Fibroblast of skin of right biceps (primary cell): ENCODE results near the gene NTSR1.

ENCODE experiments used
- DNase-seq: peaks from one replicate; pipeline ENCODE4 v3.0.0-alpha.2; 2013

Gene NTSR1

DNA sequence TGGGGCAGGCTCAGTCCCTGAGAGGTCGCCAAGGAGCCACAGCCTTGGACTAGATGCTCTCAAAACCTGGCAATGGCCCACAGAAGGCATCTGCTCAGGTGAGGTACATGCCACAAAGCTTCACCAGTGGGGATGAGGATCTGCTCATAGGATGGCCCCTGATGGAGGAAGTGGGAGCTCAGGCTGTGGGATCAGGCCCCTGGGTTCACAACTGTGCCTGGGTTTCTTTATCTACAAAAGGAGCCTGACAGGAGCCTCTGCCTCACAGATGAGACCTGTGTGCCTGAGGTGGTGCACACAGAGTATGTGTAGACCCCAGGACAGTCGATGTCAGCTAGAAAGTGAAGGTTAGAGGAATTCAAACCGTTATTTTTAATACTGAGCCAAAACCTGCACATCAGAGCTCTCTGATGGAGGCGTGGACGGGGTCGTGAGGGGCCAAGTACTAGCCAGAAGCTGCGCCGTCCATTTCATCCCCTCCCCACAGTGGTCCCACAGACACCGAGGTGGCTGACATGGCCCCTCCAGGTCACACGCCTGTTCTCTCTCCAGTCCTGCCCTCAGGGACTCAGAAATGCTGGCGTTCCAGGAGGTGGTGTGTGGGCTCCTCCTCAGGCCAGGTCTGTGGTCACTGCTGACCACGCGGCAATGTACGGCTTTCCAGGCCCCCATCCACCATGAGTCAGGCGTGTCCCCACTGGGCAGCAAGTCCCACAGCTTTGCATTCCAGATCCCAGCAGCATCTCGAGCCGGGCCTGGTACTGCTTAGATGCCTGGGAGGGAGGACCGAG, 33.3 kb downstream of the NTSR1 start:
- DNase-seq, result no peak

DNA sequence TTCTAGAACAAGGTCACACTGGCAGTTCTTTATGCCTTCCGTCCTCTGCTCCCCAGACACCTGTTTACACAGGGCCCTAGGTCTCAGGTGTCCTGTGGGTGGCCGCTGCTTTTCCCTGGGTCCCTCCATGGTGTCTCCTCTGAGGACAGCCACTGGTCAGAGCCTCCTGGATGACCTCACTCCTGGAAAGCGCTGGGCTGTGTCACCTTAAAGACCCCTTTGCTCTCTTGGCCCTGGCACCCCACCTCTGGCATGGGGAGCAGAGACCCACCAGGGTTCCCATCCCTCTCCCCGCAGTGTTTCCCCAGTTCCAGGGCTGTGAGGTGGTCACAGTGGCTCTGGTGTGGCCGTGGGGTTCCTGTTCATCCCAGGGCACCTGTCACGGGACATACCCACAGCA, 33.9 kb downstream of the NTSR1 start:
- no peak for DNase-seq

DNA sequence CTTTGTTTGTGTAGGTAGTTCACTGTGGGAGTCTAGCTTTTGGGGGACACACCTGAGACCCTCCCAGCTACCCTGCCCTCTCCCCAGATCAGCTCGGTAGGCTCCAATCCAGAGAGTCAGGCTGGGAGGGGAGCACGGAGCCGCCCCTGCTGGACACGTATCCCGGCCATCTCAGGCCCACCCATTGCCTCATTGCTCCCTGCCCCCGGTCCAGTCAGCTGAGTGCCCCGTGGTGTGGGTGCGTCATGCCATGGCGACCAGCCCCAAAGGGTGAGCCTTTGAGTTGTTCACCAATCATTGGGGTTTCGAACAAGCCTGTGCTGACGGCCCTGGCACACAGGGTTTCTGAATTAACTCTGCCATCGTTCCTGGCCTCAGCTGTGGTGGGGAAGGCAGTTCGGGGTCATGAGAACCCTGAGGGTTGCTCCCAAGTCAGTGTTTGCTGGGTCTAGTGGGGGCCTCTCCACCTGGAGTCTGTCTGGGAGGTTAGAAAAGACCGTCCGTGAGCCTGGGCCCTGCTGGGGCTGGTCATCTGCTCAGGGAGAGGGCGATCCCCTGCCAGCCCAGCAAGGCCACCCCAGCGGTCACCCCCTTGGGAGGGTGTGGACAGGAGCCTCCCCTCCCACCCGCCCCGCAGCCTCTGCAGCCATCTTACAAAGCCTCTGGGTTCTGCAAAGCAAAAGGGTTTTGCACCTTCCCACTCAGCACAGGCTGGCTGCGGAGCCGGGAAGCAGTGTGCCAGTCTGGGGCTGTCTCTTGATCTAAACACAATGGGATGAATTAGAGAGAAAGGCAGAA, 34.5 kb downstream of the NTSR1 start:
- no peak for DNase-seq

DNA sequence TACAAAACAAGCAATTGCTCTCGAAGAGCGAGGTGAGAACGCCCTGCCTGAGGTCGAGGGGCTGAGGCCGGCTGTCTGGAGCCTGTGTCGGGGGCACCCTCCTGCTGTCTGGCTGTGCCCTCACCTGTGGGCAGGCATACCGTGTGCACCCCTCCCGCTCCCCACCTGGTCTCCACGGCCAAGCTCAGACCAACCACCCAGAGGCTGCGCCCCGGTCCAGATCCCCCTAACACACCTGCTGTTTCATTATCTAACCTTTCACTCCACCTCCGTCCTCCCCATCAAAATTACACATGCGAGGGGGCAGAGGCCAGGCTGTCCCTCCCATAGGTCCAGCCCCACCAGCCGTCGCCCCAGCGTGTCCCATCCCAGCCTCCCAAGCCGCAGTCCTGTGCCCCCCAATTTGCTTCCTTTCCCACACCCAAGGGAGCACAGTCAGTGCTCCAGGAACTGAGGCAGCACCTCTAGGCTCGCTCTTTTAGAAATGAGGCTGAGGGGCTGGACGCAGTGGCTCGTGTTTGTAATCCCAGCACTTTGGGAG, 35.2 kb downstream of the NTSR1 start:
- DNase-seq, result no peak

DNA sequence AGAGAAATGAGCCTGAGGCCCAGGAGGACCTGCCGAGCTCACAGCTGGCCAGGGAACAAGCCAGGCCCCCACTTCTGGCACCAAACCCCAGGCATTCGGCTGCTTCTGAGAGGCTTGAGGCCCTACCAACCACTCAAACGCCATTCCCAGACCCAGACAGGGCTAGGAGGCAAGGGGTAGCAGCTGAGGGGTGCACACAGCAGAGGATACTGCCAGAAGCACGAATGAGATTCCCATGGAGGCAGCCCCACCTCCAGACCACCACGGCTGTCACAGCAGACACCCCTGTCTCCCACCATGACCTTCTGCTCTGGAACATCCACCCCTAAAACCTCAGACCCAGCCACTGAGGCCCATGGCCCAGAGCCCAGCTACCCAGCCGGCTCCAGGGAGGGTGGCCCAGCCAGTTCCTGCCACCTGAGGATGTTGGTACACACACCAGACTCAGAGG, 36.1 kb downstream of the NTSR1 start:
- DNase-seq, result no peak

DNA sequence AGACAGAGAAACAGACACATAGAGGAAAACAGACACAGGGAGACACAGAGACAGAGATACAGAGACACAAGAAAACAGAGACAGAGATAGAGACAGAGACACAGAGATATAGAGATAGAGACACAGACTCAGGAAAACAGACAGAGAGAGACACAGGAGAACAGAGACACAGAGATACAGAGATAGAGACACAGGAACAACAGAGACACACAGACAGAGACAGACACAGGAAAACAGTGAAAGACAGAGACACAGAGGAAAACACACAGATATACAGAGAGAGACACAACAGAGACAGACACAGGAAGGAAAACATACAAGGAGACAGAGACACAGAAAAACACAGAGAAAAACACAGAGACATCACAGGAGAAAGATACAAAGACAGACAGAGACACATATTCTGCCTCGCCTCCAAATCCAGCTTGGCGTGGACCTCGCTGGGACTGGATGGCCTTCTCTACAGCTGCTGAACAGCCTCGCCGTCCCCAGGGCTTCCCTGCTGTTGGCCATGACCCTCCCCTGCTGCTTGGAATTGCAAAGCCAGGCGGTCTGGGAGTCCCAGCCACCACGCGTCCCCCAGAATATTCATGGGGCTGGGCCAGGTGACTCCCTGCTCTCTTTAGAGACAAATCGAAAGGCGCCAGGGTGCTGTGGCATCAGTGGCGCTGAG, 36.8 kb downstream of the NTSR1 start:
- no peak for DNase-seq

DNA sequence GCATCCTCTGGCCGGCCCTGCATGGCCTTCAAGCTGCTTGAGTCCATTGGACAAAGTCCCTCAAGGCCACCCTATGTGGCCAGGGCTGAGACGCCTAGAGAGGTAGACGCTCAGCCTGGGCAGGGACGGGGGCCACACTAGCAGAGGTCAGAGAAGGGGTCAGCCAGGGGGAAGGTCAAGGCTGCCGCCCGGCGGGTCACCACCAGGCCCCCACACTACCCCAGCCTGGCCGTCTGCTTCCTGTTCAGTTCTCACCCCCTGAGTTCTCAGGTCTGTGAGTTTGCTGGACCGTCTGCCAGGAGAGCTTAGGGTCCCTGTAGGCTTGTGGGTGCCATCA, 37.3 kb downstream of the NTSR1 start:
- DNase-seq, result no peak

DNA sequence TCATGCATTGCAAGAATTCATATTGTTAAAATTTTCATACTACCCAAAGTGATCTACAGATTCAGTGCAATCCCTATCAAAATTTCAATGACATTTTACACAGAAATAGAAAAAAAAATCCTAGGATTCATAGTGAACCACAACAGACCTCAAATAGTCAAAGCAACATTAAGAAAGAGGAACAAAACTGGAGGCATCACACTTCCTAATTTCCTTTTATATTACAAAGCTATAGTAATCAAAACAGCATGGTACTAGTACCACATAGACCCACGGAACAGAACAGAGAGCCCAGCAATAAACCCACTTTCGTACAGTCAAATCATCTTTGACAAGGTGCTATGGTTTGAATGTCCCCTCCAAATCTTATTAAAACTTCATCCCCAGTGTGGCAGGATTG, 39.7 kb downstream of the NTSR1 start:
- DNase-seq, result no peak

DNA sequence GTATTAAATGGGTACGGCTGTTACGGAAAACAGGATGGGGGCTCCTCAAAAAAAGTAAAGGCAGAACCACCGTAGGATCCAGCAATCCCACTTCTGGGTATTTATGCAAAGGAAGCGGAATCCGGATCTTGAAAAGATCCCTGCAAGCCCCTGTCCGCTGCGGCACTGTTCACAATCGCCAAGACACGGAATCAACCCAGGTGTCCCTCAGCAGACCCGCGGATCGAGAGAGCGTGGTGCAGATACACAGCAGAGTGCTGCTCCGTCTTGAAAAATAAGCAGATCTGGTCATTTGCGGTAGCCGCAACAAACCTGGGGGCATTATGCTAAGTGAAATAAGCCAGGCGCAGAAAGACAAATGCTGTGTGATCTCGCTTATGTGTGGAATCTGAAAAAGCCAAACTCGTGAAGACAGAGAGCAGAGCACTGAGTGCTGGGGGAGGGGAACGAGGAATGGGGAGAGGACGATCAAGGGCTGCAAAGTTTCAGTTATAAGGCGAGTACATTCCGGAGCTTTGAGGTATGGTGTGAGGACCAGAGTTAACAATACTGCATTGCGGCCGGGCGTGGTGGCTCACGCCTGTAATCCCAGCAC, 41.3 kb downstream of the NTSR1 start:
- DNase-seq, result no peak

DNA sequence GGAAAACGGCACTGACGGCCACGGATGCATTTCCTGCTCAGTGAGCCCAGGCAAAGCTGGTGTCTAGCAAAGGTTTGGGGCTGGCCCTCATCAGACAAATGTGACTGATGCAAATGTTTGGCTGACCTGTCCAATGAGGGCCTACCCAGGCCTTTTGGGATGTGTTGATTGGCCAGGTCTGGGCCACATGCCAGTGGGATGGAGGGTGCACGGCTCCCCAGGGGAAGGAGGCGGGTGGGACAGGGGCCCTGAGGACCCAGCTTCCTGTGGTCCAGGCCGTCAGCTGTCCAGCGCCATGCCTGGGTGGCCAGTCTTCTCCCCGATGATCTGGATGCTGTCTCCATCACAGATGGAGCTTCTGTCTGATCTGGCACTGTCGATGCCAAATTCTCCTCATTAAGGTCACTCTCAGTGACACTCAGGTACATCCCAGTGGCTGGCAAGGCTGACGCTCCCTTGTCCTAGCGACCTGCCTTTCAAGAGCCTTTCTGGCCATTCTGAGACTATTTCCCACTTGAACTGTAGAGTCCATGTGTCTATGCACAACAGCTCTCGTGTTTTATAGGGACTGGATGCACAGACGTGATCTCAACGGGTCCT, 43.0 kb downstream of the NTSR1 start:
- DNase-seq, result no peak

DNA sequence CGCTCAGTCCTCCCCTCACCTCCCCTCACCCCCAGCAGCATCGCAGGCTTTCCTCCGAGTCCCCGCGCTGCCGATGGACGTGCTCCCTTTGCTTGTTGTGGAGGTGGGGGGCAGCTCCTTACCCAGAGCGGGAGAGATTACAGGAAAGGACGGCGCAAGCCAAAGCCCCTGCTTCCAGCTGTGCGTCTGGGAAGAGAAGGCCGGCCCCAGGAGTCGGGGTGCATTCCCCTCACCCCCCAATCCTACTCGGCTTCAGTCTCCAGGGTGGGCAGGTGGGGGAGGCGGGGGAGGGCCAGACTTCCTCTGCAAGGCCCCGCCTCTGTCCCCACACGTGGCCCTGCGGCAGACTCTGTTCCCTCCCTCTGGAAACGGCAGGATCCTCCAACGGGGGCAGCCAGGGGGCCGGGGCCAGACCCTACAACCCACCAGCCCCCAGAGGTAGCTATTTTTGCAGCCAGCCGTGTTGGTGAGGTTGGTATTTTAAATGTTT, 43.6 kb downstream of the NTSR1 start:
- no peak for DNase-seq

DNA sequence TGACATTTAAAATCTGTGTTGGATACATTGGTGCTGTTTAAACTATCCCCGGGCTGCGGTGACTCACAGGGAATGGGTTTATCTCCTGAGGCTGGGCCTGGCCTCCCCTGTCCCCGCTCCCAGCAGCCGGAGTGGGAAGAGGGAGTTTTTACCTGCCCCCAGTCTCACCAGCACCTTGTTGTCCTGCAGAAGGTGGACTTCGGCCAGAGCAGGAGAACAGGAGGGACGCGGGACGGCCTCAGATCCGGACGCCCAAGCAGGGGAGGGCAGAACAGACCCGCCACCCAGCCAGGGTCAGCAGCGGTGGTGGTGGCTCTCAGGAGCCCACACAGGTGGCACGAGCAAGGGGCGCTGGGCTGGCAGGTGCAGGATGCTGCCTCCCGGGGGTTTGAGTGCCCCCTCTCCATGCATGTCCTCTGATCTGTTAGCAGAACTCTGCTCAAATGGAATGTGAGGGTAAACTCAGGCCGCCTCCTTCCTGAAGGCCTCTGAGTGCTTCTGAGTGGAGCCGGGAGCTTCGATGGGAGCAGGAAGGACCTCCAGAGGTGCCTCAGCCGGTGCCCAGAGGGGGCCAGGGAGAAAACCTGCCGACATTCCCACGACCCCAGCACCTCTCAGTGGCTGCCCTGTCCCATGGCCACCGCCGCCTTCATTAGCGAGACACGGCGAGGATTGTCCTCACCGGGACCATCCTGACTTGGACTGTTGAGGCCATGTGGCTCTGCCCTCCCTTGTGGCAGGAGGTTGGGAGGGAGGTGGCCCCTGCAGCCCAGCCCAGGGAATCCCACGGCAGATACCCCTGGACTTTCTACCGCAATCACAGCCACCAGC, 44.2 kb downstream of the NTSR1 start:
- DNase-seq, result peak; percentile 28

DNA sequence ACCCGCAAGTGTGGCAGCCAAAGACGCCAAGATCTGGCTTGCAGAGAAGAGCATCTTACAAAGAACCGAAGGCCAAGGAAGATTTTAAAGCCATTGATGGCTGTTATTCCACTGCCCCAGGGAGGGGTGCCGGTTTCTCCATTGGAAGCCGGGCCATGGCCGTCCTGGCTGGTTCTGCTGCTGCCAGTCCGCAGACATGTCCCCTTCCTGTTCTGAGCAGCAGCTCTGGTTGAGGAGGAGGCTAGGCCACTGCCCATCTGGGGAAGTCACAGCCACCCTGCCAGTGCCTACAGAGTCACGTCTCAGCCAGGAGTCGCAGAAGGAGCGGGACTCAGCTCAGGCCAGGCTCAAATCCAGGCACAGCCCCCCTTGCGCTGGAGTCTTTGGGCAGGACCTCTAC, 45.0 kb downstream of the NTSR1 start:
- no peak for DNase-seq

DNA sequence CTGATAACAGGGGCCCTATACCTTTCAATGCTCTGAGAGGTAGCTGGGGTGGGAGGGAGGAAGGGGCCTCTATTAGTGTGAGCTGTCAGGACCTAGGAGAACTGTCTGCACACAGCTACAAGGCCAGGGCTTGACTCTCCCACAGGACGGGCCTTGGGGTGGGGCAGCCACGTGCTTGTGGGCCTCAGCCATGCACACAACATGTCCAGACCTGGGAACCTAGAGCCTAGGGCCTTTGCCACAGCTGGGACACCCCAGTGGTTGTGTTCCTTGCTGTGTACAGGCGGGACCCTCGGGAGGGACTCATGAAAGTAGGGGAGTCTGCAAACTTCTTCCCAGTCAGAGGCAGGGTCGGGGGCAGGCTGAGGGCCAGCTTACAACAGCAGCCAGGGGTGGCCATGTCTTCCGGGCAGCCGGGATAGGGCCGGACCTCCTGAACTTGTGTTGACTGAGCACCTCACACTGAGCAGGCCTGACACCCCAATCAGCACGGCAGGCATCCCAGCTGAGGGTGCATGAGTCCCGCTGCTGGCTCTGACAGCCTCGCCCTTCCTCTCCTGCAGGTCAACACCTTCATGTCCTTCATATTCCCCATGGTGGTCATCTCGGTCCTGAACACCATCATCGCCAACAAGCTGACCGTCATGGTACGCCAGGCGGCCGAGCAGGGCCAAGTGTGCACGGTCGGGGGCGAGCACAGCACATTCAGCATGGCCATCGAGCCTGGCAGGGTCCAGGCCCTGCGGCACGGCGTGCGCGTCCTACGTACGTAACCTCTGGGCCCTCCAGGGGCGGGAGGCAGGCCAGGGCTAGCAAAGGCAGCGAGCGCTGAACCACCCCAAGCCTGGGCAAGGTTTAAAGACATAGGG, 45.7 kb downstream of the NTSR1 start:
- DNase-seq, result no peak

DNA sequence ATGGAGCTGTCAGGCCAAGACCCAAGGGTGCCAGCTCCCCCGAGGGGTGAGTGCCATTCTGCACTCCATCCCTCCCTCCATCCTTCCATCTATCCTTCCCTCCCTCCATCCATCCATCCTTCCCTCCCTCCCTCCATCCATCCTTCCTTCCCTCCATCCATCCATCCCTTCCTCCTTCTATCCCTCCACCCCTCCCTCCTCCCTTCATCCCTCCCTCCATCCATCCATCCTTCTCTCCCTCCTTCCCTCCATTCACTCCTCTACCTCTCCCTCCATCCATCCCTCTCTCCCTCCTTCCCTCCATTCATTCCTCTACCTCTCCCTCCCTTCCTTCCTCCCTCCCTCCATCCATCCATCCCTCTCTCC, 46.3 kb downstream of the NTSR1 start:
- no peak for DNase-seq

DNA sequence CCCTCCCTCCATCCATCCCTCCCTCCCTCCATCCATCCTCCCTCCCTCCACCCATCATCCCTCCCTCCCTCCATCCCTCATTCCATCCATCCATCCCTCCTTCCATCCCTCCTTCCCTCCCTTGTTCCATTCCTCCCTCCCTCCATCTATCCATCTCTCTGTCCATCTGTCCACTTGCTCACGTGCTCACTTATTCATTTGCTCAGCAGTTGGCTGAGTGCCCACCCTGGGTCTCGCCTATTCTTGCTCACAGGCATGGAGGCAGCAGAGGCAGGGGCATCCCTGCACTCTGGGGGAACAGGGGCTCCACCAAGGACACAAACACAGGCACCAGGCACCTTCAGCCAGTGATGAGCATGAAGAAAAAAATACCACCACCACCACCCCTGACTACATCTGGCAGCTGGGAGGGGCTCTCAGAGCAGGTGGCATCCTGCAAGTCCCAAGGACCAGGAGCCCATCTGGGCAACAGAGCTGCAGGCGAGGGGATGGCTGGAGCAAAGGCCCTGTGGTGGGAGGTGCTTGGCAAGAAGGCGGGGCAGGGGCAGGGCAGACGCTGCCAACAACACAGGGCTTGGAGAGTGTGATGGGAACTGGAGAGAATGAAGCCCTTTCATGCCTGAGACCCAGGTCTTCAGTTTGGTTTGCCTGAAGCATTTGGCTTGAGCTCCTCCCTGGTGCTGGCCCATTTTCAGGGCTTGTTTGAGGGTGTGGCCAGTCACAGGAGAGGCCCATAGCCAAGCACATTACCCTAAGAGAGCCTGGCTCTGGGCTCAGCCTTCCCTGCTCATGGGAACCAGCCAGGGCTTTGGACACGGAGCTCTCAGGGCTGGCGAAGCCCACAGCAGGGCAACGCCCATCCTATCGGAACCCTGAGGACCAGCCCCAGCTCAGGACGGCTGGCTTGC, 47.4 kb downstream of the NTSR1 start:
- no peak for DNase-seq

DNA sequence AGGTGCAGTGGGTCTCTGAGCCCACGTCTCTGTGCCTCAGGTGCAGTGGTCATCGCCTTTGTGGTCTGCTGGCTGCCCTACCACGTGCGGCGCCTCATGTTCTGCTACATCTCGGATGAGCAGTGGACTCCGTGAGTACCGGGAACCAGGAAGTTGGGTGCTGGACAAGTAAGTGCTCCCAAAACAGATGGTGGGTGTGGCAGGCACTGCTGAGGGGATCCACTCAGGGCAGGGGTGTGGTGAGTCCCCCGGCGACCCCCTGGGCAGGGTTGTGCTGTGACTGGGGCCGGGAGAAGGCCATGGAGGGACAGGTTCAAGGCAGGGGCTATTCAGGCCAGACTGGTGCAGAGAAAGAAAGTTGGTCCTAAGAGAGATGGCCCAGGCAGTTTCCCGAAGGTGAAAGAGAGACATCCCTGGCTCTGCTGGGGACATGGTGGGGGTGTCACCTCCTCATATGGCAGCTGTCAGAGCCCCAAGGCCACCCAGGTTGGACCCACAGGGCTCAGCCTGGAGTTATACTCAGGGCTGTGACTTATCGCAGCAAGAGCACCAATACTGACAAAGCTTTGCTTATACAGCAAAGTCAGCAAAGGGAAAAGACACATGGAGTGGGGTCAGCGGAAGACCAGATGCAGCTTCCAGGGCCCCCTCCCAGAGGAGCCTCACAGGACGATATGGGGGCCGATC, 49.7 kb downstream of the NTSR1 start:
- DNase-seq, result no peak

DNA sequence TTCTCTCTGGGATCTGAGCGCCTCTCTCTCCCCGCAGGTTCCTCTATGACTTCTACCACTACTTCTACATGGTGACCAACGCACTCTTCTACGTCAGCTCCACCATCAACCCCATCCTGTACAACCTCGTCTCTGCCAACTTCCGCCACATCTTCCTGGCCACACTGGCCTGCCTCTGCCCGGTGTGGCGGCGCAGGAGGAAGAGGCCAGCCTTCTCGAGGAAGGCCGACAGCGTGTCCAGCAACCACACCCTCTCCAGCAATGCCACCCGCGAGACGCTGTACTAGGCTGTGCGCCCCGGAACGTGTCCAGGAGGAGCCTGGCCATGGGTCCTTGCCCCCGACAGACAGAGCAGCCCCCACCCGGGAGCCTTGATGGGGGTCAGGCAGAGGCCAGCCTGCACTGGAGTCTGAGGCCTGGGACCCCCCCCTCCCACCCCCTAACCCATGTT, 51.4 kb downstream of the NTSR1 start:
- no peak for DNase-seq

DNA sequence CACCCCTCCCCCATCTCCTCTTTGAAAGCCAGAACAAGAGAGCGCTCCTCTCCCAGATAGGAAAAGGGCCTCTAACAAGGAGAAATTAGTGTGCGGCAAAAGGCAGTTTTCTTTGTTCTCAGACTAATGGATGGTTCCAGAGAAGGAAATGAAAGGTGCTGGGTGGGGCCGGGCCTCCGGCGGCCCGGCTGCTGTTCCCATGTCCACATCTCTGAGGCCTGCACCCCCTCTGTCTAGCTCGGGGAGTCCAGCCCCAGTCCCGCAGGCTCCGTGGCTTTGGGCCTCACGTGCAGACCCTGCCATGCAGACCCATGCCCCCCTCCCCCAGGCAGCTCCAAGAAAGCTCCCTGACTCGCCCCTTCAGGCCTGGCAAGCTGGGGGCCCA, 51.8 kb downstream of the NTSR1 start:
- DNase-seq, result no peak
